HG03432 (cell line): ENCODE results near the gene DARS1.
A peak's percentile ranks its signal among the peaks of the same experiment; 100 is the strongest.

Experiments
- ATAC-seq: cut with Tn5 transposase; IDR thresholded peaks from one replicate; pipeline ENCODE4 v1.9.1; 2021; ENCODE audit warnings: mild to moderate bottlenecking, moderate library complexity; ENCODE audit not compliant: unreplicated experiment

DARS1 gene

GRCh38 chr2:135985018-135985825 lies at the start of gene DARS1:
TSS of gene DARS1 (minus strand) at chr2:135985626. CDS start at chr2:135985468, 158 bp downstream.
- peak; percentile 87 for ATAC-seq

DNA sequence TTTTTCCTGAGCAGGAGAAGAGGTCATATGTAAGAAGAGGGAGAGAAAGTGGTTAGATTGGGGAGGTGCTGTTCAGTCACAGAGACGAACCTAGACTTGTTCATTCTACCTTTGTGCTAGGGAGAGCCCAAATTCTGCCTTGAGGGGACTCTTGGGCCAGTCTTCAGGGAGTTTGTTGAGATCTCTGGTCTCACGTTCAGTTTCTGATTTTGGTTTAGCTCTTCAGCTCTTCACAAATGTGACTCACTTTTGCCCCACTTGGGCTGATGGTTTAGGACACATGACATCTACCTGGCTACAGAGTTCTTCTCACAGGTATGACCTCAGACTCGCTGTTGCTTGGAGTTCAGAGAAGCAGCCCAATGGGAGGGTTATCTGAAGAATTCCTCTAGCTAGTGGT lies 49.2 kb upstream of the DARS1 start:
- no peak for ATAC-seq

DNA sequence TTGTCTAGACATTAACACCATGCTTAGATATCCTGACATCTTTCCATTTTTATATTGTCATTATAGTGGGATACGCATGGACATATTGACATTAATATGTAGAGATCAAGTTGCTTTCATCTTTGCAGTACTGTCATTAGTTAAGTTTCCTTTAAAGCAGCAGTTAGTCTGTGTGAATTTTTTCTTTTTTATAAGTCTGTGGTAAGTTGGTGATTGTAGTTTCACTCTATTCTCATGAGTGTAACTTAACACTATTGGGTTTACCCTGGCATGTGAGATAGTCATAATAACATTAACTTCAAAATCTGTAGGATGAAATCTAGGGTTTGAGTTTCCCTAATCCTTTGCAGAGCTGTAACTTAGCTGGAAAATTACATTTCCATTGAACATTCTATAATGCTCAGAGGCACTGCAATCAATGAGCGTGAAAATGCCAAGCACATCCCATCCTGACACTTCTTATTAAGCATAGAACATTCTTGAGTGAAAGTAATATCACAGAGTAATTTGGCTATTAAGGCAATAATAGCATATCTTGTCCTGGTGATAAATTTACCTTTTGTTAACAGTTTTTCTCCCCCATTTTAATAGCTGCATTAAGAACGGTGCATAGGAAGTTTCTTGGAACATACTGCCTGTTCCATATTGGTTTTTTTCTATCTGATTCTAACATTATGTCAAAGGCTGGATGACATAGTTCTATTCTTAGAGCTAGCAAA lies 47.5 kb upstream of the DARS1 start:
- ATAC-seq = no peak

DNA sequence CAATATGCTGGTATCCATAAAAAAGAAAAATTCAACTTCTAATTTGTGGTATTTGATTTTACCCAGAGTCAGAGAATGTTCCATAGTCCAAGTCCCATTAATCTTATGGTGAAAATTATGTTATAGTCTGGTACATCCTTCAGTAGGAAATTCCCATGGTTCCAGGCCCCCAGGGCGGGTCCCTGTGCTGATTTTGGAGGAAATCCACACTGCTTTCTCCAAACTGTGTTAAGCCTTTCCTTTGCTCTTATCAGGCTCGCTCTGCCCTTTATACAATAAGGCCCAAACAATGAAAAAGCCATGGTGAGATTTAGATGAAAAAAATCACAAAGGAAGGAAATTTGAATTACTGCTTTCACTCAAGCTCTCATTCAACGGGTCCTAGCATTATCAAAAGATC lies 46.8 kb upstream of the DARS1 start:
- ATAC-seq = no peak

- ATAC-seq = no peak
Observed at GRCh38 chr2:136031711-136032110, 46.3 kb upstream of the DARS1 start.

DNA sequence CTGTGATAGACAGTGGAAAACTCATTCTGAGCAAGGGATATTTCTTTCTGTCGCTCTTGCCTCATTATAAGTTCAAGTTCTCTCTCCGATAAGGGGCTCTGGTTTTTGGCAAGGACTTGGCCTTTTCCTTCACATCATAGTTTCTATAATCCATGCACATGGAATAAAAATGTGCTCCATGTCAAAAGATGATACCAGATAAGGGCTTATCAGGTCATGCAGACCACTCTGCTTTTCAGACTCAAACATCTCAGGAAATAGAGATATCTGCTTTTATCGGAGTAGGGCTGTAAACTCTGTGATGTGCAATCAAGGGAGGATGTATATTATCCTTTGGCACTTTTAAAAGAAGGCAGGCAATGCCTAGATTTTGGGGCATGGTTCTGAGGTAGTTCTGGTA lies 45.0 kb upstream of the DARS1 start:
- ATAC-seq = no peak

- ATAC-seq = peak; percentile 77
Observed at GRCh38 chr2:136029149-136029548, 43.7 kb upstream of the DARS1 start.

- ATAC-seq = no peak
Observed at GRCh38 chr2:136028001-136028400, 42.6 kb upstream of the DARS1 start.

DNA sequence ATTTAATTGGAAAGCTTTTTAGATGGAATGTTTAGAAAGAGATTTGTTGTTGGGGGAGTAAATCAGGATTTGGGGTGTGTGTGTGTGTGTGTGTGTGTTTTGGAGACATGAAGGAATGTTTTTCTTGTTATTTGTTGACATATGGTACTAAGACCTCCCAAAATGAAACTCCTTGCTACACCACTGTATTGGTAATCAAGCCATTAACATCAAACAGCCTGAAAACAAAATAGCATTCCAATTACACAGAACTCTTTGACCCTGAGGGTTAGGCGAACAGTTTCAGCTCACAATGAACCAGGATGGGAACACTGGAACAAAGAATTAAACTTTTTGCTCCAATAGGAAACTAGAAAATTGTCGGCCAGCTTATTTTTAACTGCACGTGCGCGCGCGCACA lies 41.7 kb upstream of the DARS1 start:
- ATAC-seq = no peak

DNA sequence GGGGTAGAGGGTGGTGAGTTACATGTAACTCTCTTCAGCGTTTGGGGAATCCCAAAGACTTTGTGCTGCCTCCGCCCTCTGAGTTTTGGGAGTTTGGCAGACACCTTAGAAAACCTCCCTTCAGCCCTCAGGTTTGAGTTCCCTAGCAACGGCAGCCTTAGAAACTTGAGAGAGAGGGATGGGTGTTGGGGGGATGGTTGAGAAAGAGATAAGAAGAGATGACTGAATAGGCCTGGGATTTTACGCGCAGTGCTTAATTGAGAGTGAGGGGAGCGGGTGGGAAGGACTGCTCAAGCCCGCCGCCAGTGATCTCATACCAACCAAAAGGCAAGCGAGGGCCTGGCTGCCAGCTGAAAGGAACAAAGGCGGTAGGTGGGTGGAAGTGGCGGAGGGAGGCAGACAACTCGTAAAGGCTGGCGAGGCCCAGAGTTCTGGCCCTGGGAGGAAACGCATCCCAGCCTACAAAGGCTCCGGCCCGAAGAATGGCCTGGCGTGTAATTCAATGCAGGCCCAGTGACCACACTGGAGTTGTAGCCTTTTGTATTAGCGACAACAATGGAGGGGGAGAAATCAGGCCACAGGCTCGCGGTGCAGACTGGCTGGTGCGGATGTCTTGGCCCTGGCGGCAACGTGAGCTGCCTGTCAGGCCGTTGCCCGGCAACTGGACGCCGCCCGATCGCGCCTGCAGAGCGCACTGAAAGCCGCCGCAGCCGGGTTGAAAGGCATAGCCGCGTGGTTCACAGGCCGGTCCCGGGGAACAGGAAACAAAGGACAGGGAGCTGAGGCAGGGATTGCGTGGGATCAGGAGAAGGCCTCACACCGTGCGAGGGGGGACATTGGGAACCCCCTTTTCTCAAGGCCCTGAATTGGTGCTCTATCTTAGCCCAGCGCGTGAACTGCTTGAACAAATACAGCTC lies 39.9 kb upstream of the DARS1 start:
- ATAC-seq = peak; percentile 59

GRCh38 chr2:136024616-136025015 lies 39.2 kb upstream of the DARS1 start:
- no peak for ATAC-seq

DNA sequence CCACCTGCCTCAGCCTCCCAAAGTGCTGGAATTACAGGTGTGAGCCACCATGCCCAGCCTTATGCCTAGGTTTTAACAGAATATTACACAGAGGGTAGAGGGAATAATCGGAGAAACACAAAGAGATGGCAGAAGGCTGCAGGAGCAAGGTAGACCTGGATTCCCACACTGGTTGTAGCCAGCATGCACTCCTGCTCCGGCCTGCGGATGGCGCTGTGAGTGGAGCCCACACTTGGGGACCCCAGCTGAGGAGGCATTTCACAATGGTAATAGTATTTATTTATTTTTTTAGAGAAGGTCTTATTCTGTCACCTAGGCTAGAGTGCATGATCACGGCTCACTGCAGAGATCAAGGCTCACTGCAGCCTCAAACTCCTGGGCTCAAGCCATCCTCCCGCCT lies 38.8 kb upstream of the DARS1 start:
- no peak for ATAC-seq

DNA sequence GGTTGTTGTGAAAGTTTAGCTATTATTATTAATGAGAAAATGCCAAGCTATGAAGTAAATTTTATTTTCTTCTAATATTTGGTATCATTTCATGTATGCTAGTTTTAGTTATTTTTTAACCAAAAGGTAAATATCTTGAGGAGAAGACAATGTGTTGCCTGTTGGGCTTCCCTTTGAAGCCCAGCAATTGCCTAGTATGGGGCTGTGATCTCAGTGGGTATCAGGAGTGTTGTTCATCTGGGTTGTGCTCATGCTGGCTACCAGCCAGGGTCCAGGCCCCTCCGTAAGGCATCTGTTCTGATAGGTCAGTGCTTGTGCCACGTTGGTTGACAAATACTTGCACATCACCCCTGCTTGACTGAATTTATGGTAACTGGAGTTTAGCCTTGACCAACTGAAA lies 38.0 kb upstream of the DARS1 start:
- ATAC-seq = no peak

DNA sequence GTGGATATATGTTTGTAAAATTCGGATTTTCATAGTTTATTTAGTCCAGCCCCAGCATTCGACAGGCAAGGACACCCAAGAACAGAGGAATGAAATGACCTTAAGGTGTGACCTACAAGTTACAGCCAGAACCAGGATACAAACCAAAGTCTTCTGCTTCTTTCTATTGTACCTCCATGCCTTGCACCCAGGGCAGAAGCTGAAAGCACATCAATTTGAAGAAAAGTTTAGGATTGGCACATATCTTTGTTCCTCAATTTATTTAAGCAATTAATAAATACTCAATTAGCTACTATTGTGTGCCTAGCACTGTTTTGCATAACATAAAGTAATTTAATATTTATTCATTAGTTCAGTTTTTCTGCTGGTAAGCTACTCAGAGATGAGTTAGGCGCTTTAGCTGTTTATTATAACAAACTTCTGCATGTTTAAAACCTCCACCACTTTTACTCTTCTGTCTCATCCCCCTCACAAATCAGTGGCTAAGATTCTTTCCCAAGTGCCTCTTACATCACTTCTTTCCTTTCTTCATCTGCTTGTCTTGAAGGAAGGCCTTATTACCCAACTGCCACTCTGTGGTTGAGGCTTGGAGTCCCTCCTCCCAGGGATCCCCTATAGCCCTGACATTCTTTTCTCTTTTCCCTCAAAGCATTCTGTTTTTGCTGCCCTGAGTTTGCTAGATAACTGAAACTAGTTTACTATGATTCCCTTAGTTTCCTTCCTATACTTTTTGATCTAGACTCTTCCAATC lies 37.1 kb upstream of the DARS1 start:
- no peak for ATAC-seq

GRCh38 chr2:136021976-136022375 lies 36.5 kb upstream of the DARS1 start:
- no peak for ATAC-seq

GRCh38 chr2:136021406-136021805 lies 36.0 kb upstream of the DARS1 start:
- ATAC-seq = no peak

DNA sequence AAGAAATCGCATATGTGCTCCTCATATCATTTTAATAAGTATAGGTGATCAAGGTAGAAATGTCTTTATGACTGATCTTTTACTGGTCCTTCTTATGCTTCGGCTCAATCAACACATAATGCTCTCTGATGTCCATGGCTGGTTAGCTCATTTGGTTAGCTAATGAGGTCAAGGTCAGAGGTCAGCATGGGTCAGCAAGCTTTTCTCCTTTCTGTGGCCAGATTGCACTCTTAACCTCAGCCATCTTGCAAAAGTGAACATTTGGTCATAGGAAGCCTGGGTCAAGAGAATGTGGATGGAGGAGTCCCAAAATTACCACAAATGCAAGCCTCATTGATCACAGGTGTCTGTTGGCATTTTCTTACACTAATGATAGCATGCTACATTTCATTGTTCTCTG lies 35.4 kb upstream of the DARS1 start:
- ATAC-seq = no peak

DNA sequence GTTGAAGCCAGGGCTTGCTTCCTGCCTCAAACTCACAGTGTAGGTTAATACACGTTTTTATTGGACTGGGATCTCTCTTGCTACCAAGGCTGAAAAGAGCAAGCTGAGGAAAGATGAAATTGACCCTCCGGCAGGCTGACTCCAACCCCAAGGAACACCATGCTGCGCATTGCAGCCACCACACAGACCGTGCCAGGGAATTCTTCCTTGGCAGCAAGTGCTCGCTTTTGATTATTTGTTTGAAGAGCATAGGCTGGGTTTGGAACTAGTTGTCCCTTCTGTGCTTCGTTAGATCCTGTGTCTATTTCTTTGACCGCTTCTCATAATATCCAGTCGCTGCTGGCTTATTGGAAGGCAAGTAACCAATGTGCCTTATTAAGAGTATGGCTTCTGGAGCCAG lies 34.4 kb upstream of the DARS1 start:
- no peak for ATAC-seq

DNA sequence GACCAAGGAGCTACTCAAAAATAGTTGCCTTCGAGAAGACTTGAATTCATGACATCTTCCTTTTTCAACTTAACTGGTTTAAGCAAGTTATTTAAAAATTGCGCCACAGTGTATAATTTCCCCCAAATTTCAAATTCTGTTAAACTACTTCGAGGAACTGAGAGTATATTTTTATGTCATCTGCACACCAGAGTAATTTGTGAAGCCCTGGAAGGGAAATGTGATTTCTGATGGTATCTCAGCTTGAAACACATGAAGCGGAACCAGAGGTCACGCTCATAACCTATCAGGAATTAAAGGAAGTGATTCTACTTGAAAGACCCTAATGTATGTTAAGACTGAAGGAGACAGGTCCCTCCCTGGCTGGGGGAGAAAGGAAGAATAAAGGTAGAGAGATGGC lies 33.9 kb upstream of the DARS1 start:
- ATAC-seq = peak; percentile 81

GRCh38 chr2:136017786-136018185 lies 32.4 kb upstream of the DARS1 start:
- ATAC-seq = no peak

DNA sequence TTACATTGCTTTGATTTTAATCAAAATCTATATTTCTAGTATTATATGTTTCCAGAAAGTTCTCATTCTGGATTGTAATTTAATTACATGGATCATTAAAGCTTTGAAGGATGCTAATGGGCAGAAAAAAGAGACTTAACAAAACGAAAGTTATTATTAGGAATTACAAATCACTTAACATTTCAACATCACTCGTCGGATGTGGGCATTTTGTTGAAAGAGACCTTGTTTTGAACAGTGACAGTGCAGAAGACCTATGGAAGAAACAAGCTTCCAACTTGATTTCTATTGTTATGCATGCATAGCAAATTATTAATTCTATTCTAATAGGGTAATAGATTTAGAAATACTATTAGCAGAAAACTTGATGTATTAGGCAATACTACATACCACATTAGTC lies 31.4 kb upstream of the DARS1 start:
- ATAC-seq = no peak
